Esophagus muscularis mucosa (tissue), 3 donors: ENCODE results near the gene PRKAR1B.

ENCODE experiments used
- POLR2A ChIP-seq: fragments of 450-650 bp; IDR thresholded peaks from one replicate; pipeline ENCODE4 v1.6.1; 2017; ENCODE audit warnings: antibody characterized with exemption, moderate library complexity, mild to moderate bottlenecking, low read depth
- TF ChIP-seq, protein P1 (sequence below), 3 experiments: fragments of 200-600 bp in 2 of 3; fragments of 450-650 bp in 1 of 3; sonication (generic) in 2 of 3; IDR thresholded peaks; one replicate each; pipeline ENCODE4 v1.5.1; 2017 to 2019; ENCODE audit warnings: antibody characterized with exemption in 3 of 3, mild to moderate bottlenecking in 2 of 3, moderate library complexity in 1 of 3

DNA sequence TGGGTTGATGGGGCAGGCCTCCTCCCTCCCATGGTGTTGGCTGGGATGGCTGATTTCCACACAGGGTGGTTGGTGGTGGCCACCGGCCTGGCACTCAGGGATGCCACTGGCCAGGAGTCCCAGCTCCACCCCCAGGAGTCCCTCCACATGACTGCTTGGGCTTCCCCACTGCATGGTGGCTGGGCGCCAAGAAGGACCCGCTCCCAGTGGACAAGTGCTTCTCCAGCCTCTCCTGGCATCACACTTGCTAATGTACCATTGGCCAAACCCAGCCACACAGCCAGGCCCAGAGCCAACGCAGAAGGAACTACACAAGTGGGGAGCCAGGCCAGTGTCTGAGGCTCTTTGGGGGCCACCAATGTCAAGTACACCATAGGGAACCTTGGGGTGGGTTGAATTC is 74.2 kb downstream of the PRKAR1B start:
- TF ChIP-seq POLR2A, result no peak
- TF ChIP-seq, protein P1, sequence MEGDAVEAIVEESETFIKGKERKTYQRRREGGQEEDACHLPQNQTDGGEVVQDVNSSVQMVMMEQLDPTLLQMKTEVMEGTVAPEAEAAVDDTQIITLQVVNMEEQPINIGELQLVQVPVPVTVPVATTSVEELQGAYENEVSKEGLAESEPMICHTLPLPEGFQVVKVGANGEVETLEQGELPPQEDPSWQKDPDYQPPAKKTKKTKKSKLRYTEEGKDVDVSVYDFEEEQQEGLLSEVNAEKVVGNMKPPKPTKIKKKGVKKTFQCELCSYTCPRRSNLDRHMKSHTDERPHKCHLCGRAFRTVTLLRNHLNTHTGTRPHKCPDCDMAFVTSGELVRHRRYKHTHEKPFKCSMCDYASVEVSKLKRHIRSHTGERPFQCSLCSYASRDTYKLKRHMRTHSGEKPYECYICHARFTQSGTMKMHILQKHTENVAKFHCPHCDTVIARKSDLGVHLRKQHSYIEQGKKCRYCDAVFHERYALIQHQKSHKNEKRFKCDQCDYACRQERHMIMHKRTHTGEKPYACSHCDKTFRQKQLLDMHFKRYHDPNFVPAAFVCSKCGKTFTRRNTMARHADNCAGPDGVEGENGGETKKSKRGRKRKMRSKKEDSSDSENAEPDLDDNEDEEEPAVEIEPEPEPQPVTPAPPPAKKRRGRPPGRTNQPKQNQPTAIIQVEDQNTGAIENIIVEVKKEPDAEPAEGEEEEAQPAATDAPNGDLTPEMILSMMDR (IDR thresholded peaks at IDR 0.05), result no peak
